ENCODE measurements around the gene STAM2. TPM values are rescaled to one million over a fixed set of nuclear protein-coding genes. Genes with fewer than 3 reads are reported as not detected.

Gene STAM2
- total RNA-seq, 1 donor from 2014 or later: 35.3 TPM

DNA sequence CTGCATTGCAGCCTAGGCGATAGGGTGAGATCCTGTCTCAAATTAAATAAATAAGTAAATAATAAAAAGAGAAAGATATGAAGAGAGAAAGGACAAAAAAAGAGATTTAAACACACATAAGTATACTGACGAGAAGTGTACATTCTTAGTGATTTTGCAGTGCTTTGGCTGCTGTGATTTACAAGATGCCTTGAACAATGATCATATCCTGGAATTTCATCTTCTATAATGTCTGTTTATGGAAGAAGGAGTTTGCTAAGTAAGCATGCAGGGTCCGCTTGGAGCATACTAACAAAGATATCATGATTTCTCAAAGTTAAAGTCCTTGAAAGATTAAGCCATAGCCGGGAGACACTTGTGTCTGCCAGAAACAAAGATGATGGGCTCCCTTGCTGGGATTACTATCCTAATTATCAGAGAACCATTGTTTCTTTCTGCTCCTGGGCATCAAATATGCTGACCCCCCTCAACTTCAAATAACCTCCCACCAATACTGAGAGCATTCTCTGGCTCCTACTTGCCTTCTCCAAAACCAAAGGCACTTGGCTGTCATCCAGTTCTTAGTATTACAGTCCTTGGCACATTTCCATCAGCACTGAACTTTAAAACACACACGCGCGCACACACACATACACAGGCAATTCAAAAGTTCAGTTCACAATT is 47.5 kb upstream of the STAM2 start:
- H3K9me3 ChIP-seq (ENCODE audit: insufficient read depth, low read depth, low read length): no peaks in the 10 kb centered on the region
- no peak overlapping the region for H3K9ac ChIP-seq (ENCODE audit: low read length)
- no peaks in the 10 kb centered on the region for H3K27me3 ChIP-seq (ENCODE audit: insufficient read depth, low read length)
- no peaks in the 10 kb centered on the region for H3K9me3 Mint-ChIP-seq (ENCODE audit: unreplicated experiment)
- no peak overlapping the region for H3K27ac Mint-ChIP-seq (ENCODE audit: unreplicated experiment)
- no peaks in the 10 kb centered on the region for H3K79me2 ChIP-seq (ENCODE audit: insufficient read depth, low read length)
- no peak overlapping the region for H3K27ac ChIP-seq (ENCODE audit: low read depth, low read length)
- peak; percentile 71 for FAIRE-seq
- no peaks in the 10 kb centered on the region for H3K36me3 ChIP-seq (ENCODE audit: insufficient read depth, low read length)
- TF ChIP-seq, protein P1, sequence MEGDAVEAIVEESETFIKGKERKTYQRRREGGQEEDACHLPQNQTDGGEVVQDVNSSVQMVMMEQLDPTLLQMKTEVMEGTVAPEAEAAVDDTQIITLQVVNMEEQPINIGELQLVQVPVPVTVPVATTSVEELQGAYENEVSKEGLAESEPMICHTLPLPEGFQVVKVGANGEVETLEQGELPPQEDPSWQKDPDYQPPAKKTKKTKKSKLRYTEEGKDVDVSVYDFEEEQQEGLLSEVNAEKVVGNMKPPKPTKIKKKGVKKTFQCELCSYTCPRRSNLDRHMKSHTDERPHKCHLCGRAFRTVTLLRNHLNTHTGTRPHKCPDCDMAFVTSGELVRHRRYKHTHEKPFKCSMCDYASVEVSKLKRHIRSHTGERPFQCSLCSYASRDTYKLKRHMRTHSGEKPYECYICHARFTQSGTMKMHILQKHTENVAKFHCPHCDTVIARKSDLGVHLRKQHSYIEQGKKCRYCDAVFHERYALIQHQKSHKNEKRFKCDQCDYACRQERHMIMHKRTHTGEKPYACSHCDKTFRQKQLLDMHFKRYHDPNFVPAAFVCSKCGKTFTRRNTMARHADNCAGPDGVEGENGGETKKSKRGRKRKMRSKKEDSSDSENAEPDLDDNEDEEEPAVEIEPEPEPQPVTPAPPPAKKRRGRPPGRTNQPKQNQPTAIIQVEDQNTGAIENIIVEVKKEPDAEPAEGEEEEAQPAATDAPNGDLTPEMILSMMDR (IDR thresholded peaks at IDR 0.05; ENCODE audit: insufficient read depth, low read depth, low read length): no peak
- no peak for TF ChIP-seq EZH2 (IDR thresholded peaks at IDR 0.05; ENCODE audit: insufficient read depth, low read length)
- H3K36me3 Mint-ChIP-seq (ENCODE audit: low read depth, unreplicated experiment): no peaks in the 10 kb centered on the region
- no peak overlapping the region for H3K4me3 Mint-ChIP-seq (ENCODE audit: unreplicated experiment)
- peak overlapping the region; percentile 5 for H2AFZ ChIP-seq (ENCODE audit: low read depth, low read length)
- peak overlapping the region; percentile 29 for H3K4me3 ChIP-seq (ENCODE audit: insufficient read depth, low read depth, low read length)
- H3K4me2 ChIP-seq (ENCODE audit: low read length): peak overlapping the region; percentile 75
- peak; percentile 90 for DNase-seq (ENCODE audit: low read depth)
- H3K4me1 ChIP-seq (ENCODE audit: insufficient read depth, low read length): peaks cover 15% of the 10 kb centered on the region
- H4K20me1 ChIP-seq (ENCODE audit: insufficient read depth, low read length): no peaks in the 10 kb centered on the region
- H3K4me1 Mint-ChIP-seq (ENCODE audit: low read depth, unreplicated experiment): peaks cover 20% of the 10 kb centered on the region
- H3K27me3 Mint-ChIP-seq (ENCODE audit: low read depth, unreplicated experiment): peaks cover 3% of the 10 kb centered on the region

GRCh38 chr2:152221839-152222238 is 46.3 kb upstream of the STAM2 start:
- Histone ChIP-seq H3K79me2 (ENCODE audit: insufficient read depth, low read length) (no peaks in the 10 kb centered on the region), H3K9me3 (ENCODE audit: insufficient read depth, low read depth, low read length) (no peaks in the 10 kb centered on the region), H2AFZ (ENCODE audit: low read depth, low read length) (peak overlapping the region; percentile 6), H3K4me2 (ENCODE audit: low read length) (no peak overlapping the region), H3K36me3 (ENCODE audit: insufficient read depth, low read length) (no peaks in the 10 kb centered on the region), H3K4me1 (ENCODE audit: insufficient read depth, low read length) (peaks cover 15% of the 10 kb centered on the region), H4K20me1 (ENCODE audit: insufficient read depth, low read length) (no peaks in the 10 kb centered on the region), H3K27me3 (ENCODE audit: insufficient read depth, low read length) (no peaks in the 10 kb centered on the region), H3K27ac (ENCODE audit: low read depth, low read length) (no peak overlapping the region), H3K4me3 (ENCODE audit: insufficient read depth, low read depth, low read length) (no peak overlapping the region), H3K9ac (ENCODE audit: low read length) (no peak overlapping the region)
- no peaks in the 10 kb centered on the region for H3K9me3 Mint-ChIP-seq (ENCODE audit: unreplicated experiment)
- FAIRE-seq (no peak), DNase-seq (ENCODE audit: low read depth) (peak; percentile 56)
- H3K36me3 Mint-ChIP-seq (ENCODE audit: low read depth, unreplicated experiment): no peaks in the 10 kb centered on the region
- no peak for TF ChIP-seq EZH2 (IDR thresholded peaks at IDR 0.05; ENCODE audit: insufficient read depth, low read length)
- TF ChIP-seq, protein P1 (IDR thresholded peaks at IDR 0.05; ENCODE audit: insufficient read depth, low read depth, low read length): no peak
- no peak overlapping the region for H3K4me3 Mint-ChIP-seq (ENCODE audit: unreplicated experiment)
- H3K27me3 Mint-ChIP-seq (ENCODE audit: low read depth, unreplicated experiment): no peaks in the 10 kb centered on the region
- H3K27ac Mint-ChIP-seq (ENCODE audit: unreplicated experiment): no peak overlapping the region
- peaks cover 18% of the 10 kb centered on the region for H3K4me1 Mint-ChIP-seq (ENCODE audit: low read depth, unreplicated experiment)

Data from astrocyte (in vitro differentiated cells and primary cell).